DOHH2 (cell line): ENCODE measurements around the gene IQSEC1.

Experiments used
- EZH2phosphoT487 ChIP-seq: fragments of 200-600 bp; sonication (generic); IDR thresholded peaks from 2 replicates; pipeline ENCODE4 v1.6.1; 2017; ENCODE audit warnings: borderline replicate concordance, mild to moderate bottlenecking, antibody characterized with exemption, low read length, moderate library complexity, mixed read lengths
- TF ChIP-seq, protein P1 (sequence below): fragments of 200-600 bp; sonication (generic); IDR thresholded peaks from one replicate; pipeline ENCODE4 v1.5.1; 2014; ENCODE audit warnings: antibody characterized with exemption, mild to moderate bottlenecking, low read depth, low read length; ENCODE audit not compliant: poor library complexity, severe bottlenecking

DNA sequence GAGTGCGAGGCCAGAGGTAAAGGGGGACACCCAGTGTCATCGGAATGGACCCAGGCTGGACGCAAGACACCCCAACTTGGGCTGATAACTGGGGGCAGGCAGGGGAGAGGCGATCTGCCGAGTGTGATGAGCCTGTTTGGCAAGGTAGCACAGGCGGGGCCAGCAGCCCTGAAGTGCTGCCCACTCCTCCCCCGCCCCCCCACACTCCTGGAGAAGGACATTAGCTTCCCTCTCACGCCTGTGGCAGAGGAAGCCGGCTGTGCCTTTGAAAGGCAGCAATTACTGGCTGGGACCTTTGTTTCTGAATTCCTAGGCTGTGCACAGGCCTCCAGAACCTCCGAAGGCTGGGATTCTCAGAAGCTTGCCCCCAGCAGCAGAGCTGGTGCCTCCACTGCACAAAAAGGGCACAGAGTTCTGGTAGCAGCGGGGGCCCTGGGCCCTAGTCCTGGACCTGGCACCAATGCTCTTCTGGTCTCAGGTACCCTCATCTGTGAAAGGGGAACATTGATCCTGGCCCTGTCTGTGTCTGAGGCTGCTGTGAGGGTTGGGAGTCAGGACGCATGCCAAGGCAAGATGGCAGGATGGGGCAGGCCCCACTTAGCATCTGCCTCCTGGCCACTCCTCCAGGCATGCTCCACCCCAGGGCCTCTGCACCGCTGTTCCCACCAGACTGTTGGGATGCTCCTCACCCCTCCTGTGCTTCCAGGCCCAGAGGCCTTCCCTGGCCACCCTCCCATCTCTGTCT, 28.6 kb downstream of the IQSEC1 start:
- TF ChIP-seq, protein P1, sequence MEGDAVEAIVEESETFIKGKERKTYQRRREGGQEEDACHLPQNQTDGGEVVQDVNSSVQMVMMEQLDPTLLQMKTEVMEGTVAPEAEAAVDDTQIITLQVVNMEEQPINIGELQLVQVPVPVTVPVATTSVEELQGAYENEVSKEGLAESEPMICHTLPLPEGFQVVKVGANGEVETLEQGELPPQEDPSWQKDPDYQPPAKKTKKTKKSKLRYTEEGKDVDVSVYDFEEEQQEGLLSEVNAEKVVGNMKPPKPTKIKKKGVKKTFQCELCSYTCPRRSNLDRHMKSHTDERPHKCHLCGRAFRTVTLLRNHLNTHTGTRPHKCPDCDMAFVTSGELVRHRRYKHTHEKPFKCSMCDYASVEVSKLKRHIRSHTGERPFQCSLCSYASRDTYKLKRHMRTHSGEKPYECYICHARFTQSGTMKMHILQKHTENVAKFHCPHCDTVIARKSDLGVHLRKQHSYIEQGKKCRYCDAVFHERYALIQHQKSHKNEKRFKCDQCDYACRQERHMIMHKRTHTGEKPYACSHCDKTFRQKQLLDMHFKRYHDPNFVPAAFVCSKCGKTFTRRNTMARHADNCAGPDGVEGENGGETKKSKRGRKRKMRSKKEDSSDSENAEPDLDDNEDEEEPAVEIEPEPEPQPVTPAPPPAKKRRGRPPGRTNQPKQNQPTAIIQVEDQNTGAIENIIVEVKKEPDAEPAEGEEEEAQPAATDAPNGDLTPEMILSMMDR, result no peak
- no peak for TF ChIP-seq EZH2phosphoT487
